ENCODE results near the gene EYS. TPM values are rescaled to one million over a fixed set of nuclear protein-coding genes. Genes with fewer than 3 reads are reported as not detected.

Gene EYS
- total RNA-seq, 1 experiment from 2014 or later: not detected

GRCh38 chr6:63817492-63818050, 1889.5 kb downstream of the EYS start:
- no peaks in the 10 kb centered on the region for H3K36me3 ChIP-seq
- H3K4me1 ChIP-seq (replicated peaks): no peaks in the 10 kb centered on the region
- no peak overlapping the region for H3K4me3 ChIP-seq
- no peaks in the 10 kb centered on the region for H3K27me3 ChIP-seq (replicated peaks)
- no peaks in the 10 kb centered on the region for H3K9me3 ChIP-seq (replicated peaks)
- DNase-seq (ENCODE audit: low read depth in 1 of 2, low spot score in 2 of 2): no peak
- no peak overlapping the region for H3K27ac ChIP-seq

GRCh38 chr6:63816982-63817436, 1890.0 kb downstream of the EYS start:
- H3K4me1 ChIP-seq (replicated peaks): no peaks in the 10 kb centered on the region
- H3K9me3 ChIP-seq (replicated peaks): no peaks in the 10 kb centered on the region
- H3K27me3 ChIP-seq (replicated peaks): no peaks in the 10 kb centered on the region
- H3K27ac ChIP-seq: no peak overlapping the region
- H3K36me3 ChIP-seq: no peaks in the 10 kb centered on the region
- no peak overlapping the region for H3K4me3 ChIP-seq
- DNase-seq (ENCODE audit: low read depth in 1 of 2, low spot score in 2 of 2): no peak

- no peaks in the 10 kb centered on the region for H3K36me3 ChIP-seq
- no peak for DNase-seq (ENCODE audit: low read depth in 1 of 2, low spot score in 2 of 2)
Observed at GRCh38 chr6:63816401-63816981, 1890.5 kb downstream of the EYS start.

GRCh38 chr6:63814459-63814858, 1892.6 kb downstream of the EYS start:
- Histone ChIP-seq H3K36me3 (no peaks in the 10 kb centered on the region), H3K27me3 (replicated peaks) (no peaks in the 10 kb centered on the region), H3K9me3 (replicated peaks) (no peaks in the 10 kb centered on the region), H3K27ac (no peak overlapping the region), H3K4me1 (replicated peaks) (no peaks in the 10 kb centered on the region), H3K4me3 (no peak overlapping the region)
- no peak for DNase-seq (ENCODE audit: low read depth in 1 of 2, low spot score in 2 of 2)

More at GRCh38 chr6:63816401-63816981, 1890.5 kb downstream of the EYS start:
- H3K27me3 ChIP-seq (replicated peaks): no peaks in the 10 kb centered on the region
- no peaks in the 10 kb centered on the region for H3K4me1 ChIP-seq (replicated peaks)
- H3K9me3 ChIP-seq (replicated peaks): no peaks in the 10 kb centered on the region
- H3K4me3 ChIP-seq: no peak overlapping the region
- H3K27ac ChIP-seq: no peak overlapping the region

GRCh38 chr6:63813566-63814120, 1893.4 kb downstream of the EYS start:
- Histone ChIP-seq H3K4me1 (replicated peaks) (no peaks in the 10 kb centered on the region), H3K9me3 (replicated peaks) (no peaks in the 10 kb centered on the region), H3K36me3 (no peaks in the 10 kb centered on the region), H3K4me3 (no peak overlapping the region), H3K27ac (no peak overlapping the region), H3K27me3 (replicated peaks) (no peaks in the 10 kb centered on the region)
- DNase-seq (ENCODE audit: low read depth in 1 of 2, low spot score in 2 of 2): no peak

GRCh38 chr6:63808576-63808975, 1898.5 kb downstream of the EYS start:
- H3K9me3 ChIP-seq (replicated peaks): no peaks in the 10 kb centered on the region
- no peak for DNase-seq (ENCODE audit: low read depth in 1 of 2, low spot score in 2 of 2)
- peaks cover 27% of the 10 kb centered on the region for H3K4me1 ChIP-seq (replicated peaks)
- no peak overlapping the region for H3K27ac ChIP-seq
- H3K36me3 ChIP-seq: no peaks in the 10 kb centered on the region
- H3K4me3 ChIP-seq: no peak overlapping the region
- no peaks in the 10 kb centered on the region for H3K27me3 ChIP-seq (replicated peaks)

- Histone ChIP-seq H3K27me3 (replicated peaks) (no peaks in the 10 kb centered on the region), H3K4me3 (no peak overlapping the region), H3K4me1 (replicated peaks) (peaks cover 27% of the 10 kb centered on the region), H3K9me3 (replicated peaks) (no peaks in the 10 kb centered on the region), H3K36me3 (no peaks in the 10 kb centered on the region), H3K27ac (no peak overlapping the region)
- DNase-seq (ENCODE audit: low read depth in 1 of 2, low spot score in 2 of 2): no peak
Observed at GRCh38 chr6:63807056-63807455, 1900.0 kb downstream of the EYS start.

GRCh38 chr6:63806573-63806913, 1900.5 kb downstream of the EYS start:
- Histone ChIP-seq H3K4me3 (no peak overlapping the region), H3K36me3 (no peaks in the 10 kb centered on the region), H3K4me1 (replicated peaks) (peaks cover 27% of the 10 kb centered on the region), H3K27me3 (replicated peaks) (no peaks in the 10 kb centered on the region), H3K27ac (peak overlapping the region; percentile 39; the same call in 1 of the 2 replicates), H3K9me3 (replicated peaks) (no peaks in the 10 kb centered on the region)
- no peak for DNase-seq (ENCODE audit: low read depth in 1 of 2, low spot score in 2 of 2)

- Histone ChIP-seq H3K4me1 (replicated peaks) (peaks cover 27% of the 10 kb centered on the region), H3K9me3 (replicated peaks) (no peaks in the 10 kb centered on the region), H3K27me3 (replicated peaks) (no peaks in the 10 kb centered on the region), H3K36me3 (no peaks in the 10 kb centered on the region), H3K27ac (peak overlapping the region; percentile 38; the same call in 1 of the 2 replicates), H3K4me3 (no peak overlapping the region)
- DNase-seq (ENCODE audit: low read depth in 1 of 2, low spot score in 2 of 2): peak in 1 of 2 experiments; percentile 28
Observed at GRCh38 chr6:63805808-63806572, 1901.0 kb downstream of the EYS start.

- no peak for DNase-seq (ENCODE audit: low read depth in 1 of 2, low spot score in 2 of 2)
- Histone ChIP-seq H3K4me1 (replicated peaks) (peaks cover 27% of the 10 kb centered on the region), H3K4me3 (no peak overlapping the region), H3K27ac (peak overlapping the region; percentile 38; the same call in 1 of the 2 replicates), H3K27me3 (replicated peaks) (no peaks in the 10 kb centered on the region), H3K9me3 (replicated peaks) (no peaks in the 10 kb centered on the region), H3K36me3 (no peaks in the 10 kb centered on the region)
Observed at GRCh38 chr6:63805345-63805744, 1901.7 kb downstream of the EYS start.

- H3K27ac ChIP-seq: no peak overlapping the region; the same call in 1 of the 2 replicates
- peaks cover 27% of the 10 kb centered on the region for H3K4me1 ChIP-seq (replicated peaks)
- H3K4me3 ChIP-seq: no peak overlapping the region
- H3K27me3 ChIP-seq (replicated peaks): no peaks in the 10 kb centered on the region
- H3K9me3 ChIP-seq (replicated peaks): no peaks in the 10 kb centered on the region
- DNase-seq (ENCODE audit: low read depth in 1 of 2, low spot score in 2 of 2): peak in 1 of 2 experiments; percentile 8
- H3K36me3 ChIP-seq: no peaks in the 10 kb centered on the region
Observed at GRCh38 chr6:63804381-63804956, 1902.6 kb downstream of the EYS start.

GRCh38 chr6:63803371-63803770, 1903.7 kb downstream of the EYS start:
- DNase-seq (ENCODE audit: low read depth in 1 of 2, low spot score in 2 of 2): no peak
- Histone ChIP-seq H3K9me3 (replicated peaks) (no peaks in the 10 kb centered on the region), H3K27me3 (replicated peaks) (no peaks in the 10 kb centered on the region), H3K27ac (no peak overlapping the region), H3K36me3 (no peaks in the 10 kb centered on the region), H3K4me3 (no peak overlapping the region), H3K4me1 (replicated peaks) (peaks cover 27% of the 10 kb centered on the region)

- Histone ChIP-seq H3K36me3 (no peaks in the 10 kb centered on the region), H3K27ac (no peak overlapping the region), H3K4me3 (no peak overlapping the region), H3K9me3 (replicated peaks) (no peaks in the 10 kb centered on the region), H3K4me1 (replicated peaks) (peaks cover 27% of the 10 kb centered on the region), H3K27me3 (replicated peaks) (no peaks in the 10 kb centered on the region)
- DNase-seq (ENCODE audit: low read depth in 1 of 2, low spot score in 2 of 2): no peak
Observed at GRCh38 chr6:63802606-63803206, 1904.3 kb downstream of the EYS start.

All from SJSA1 (cell line).